Stimulated activated CD4-positive, alpha-beta T cell treated with anti-CD3 and anti-CD28 coated beads, TNF-alpha, amount 100 ng/mL, for 4 hours (primary cell): ENCODE data around the gene ZNF521.

Experiments used
- DNase-seq, 3 experiments: peaks; one replicate each; pipeline ENCODE4 v3.0.0-alpha.2; 2020; ENCODE audit warnings: low read depth in 3 of 3

The ZNF521 gene

DNA sequence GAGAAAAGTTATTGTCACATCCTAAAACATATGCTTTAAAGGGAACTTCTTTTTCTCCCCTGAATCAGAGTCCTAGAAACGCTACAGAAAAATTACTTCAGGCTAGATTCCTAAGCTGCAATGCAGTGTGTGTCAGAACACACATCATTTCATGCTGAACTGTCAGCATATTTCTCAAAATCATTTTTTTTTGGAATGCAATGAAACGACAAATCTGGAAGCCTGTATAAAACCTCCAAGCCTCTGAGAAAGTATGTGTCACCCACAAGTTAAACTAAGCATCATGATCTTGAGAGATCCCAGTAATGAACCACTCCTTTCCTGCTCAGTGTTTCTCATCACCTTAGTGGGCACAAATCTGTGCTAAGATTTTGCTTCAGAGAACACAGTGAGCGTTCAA, 276.2 kb downstream of the ZNF521 start:
- no peak for DNase-seq

DNA sequence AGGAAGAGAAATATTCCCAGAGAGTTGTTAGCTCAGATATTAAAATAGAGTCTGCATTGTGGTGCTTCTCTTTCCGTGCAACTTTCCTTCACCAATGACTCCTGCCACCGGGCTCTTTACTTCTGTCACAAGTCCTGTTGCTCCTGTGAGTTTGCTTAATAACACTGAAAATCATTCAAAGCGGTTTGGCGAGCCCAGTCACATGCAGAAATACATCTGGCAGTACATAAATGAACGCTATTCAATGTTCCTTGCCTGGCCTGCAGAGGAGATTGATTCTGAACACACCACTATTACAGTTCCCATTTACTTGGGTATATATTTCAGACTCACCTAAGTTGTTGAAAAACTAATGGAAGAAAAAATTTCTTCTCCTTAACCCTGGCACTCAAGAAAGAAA, 276.6 kb downstream of the ZNF521 start:
- DNase-seq: no peak

DNA sequence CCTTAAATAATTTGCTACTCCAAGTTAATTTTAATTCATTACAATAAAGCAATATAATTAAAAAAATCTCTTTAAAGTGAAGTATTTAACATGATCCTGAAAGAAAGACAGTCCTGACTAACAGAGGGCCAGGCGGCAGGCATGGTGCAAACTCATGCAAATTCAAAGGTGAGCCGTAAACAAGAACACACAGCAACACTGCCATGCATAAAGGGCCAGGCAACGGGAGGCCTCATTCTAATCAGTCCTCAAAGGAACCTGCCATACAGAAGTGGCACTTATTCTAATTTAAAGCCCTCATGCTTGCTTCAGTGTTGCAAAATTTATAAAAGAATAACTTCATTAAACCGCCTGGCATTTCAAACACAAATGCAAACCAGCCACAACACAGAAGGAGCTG, 277.0 kb downstream of the ZNF521 start:
- DNase-seq: no peak

DNA sequence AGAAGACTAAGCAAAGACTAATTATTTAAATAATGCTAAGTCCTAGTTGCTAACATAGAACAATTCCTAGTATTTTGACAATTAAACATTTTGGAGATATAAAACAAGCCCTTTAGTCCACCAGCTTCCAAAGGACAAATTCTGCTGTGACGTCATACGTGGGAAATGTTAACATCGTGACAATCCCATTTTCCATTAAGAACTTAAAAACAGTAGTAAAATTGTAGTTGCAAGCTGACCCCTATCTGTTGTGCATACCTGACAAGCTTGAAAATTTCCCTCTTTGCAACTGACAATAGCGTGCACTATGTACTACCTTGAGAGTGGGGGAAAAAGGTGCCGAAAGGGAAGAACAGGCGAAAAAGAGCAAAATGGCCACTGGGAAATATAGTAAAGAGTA, 279.8 kb downstream of the ZNF521 start:
- DNase-seq: no peak

DNA sequence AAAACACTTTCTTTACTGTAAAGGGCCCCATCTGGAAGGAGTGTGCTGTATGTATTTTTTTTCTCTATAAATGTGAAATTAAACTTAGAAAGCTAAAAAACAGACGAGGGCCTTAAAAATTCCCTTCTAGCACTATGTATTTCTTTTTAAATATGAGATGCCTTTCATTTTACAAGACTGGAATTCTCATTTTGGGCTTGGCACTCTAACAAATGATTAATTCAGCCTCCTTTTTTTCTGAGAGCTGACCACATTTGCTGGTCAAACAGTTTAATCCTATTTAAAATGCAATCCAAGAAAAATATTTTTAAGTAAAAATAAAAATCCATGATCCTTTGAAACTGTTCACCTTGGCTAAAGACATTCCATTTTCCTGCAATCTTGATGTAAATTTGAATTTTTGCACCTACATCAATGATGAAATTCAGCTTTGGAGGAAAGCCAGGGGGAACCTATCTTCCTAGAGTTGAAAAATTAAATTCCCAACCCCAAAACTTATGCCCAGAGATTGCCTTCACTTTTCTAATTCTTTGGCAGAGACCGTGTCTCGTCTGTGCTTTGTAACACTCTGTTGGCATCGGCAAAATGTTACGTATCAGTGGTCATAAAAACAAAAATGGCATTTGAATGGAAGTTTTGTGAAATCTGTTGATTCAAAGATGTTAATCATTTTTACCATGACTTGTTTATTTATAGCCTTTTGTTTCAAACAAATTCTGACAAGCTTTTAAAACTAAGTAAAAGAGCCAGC, 284.5 kb downstream of the ZNF521 start:
- no peak for DNase-seq

GRCh38 chr18:25066516-25066915, 285.4 kb downstream of the ZNF521 start:
- DNase-seq: no peak

DNA sequence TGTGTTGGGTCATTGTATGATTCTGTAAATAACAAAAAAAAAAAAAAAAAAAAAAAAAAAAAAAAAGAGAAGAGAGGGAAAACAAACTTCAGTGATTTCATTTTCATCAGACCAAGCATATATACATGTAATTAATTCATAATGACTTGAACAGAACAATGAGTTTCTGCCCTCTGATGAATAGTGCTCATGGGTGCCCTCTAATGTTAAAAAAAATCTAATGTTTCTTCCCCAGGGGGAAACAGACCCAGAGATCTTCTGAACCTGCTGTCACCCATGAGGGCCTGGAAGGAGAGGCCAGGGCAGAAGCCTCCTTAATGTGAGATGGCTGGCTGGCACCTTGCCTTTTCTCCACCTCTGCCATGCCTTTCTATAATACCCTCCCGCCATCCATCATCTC, 289.2 kb downstream of the ZNF521 start:
- no peak for DNase-seq

GRCh38 chr18:25061395-25061794, 290.6 kb downstream of the ZNF521 start:
- no peak for DNase-seq

GRCh38 chr18:25058521-25058920, 293.4 kb downstream of the ZNF521 start:
- no peak for DNase-seq

- DNase-seq: no peak
Observed at GRCh38 chr18:25057491-25058050, 294.4 kb downstream of the ZNF521 start.

DNA sequence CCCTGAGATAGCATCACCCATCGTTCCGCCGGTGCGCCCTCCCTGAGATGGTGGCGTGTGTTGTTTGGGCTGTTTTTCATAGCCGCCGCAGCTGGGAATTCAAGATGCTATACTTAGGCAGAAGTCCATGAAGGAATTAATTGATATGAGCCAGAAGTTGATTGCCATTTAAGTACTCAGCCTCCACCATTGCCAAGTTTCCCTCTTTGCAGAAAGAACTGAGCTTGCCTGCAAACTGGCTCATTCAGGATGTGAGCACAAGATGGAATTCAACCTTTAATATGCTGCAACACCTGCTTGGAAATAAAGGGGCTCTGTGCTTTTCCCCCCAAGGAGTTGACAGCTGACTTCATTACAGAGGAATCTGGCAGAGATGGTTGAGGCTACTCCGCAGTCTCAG, 295.5 kb downstream of the ZNF521 start:
- no peak for DNase-seq

DNA sequence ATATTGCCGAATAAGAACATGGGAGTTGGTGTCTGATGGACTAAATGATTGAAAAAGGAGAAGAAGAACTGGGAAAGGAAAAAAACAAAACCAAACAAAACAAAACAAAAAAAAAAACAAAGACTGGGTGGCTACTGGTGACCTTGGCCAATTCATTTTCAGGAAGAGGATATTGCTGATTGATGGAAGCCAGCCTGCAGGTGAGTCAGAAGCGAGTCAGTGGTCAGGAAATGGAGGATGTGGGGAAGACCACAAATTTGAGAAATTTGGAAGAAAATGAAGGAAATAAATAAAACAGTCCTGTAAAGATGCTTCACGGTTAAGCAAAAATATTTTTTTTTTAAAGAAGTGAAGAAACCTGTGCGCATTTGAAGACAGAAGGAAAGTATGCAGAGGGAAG, 296.9 kb downstream of the ZNF521 start:
- no peak for DNase-seq

- DNase-seq: no peak
Observed at GRCh38 chr18:25053466-25053865, 298.5 kb downstream of the ZNF521 start.

DNA sequence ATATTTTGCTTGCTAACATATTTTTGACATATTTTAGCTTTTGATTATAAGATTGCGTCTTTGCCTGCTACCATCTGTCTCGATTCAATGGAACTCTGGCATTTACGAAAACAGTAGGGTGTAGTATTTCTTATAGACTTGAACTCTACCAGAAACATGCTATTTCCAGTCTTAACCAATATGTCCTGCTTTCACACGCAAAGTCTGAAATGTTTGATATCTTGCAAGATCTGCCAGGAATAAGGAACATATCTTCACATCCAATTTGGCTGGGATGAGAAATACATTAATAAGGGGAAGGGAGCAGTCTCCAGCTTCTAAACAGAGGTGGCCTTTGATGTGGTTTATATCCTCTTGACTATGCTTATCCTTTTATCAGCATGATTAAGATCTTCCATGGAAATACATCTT, 299.4 kb downstream of the ZNF521 start:
- DNase-seq: no peak

DNA sequence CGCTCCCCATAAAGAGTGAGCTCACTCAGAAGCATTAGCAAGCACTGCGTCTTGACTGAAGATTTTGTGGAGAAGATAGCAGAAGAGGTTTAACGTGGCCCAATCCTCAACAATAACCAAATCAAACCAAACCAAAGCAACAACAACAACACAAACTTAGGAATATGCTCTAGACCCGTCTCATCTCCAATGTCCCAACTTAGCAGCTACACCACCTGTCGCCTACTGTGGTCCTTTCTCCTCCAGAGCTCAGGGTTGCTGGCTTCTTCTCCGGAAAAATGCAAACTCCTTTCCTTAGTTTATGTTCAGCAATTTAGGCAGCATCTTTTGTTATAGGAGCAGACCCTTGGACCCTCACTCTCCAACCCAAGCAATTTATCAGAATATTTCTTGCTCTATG, 301.4 kb downstream of the ZNF521 start:
- no peak for DNase-seq

- no peak for DNase-seq
Observed at GRCh38 chr18:25047983-25048382, 304.0 kb downstream of the ZNF521 start.

DNA sequence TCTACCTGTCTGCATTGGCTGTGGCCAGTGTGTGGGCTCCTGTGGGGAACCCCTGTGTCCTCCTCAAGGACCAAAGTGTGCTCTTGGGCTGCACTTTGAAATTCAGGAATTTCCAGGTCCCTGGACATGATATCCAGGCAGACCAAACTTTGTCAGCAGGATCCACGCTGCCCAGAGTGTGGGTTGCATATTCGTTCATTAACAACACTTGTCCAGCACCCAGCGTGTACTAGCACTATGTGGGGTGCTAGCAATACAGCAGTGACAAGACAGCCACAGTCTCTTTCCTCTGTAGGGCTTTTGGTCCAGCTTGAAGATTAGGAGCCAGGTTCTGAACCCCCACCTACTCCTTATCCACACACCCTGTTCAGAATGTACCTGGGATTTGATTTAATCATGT, 304.5 kb downstream of the ZNF521 start:
- no peak for DNase-seq

GRCh38 chr18:25044694-25045093, 307.3 kb downstream of the ZNF521 start:
- DNase-seq: no peak

DNA sequence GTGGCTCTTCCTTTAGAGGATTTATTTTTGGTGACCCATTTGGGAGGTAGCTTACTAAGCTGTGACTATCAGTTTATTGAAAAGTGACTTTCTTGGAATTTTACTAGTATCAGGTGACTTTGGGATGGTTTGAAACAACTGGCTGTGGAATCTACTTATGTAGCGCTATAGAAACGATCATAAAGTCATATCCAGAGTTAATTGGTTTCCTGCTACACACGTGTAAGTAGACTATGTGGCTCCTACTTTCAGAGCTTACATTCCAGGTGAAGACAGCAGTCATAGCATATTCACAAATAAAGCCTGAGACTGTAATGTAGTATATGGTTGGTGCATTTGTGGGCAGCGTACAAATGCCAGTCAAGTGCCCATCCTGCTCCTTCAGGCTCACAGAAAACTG, 308.9 kb downstream of the ZNF521 start:
- DNase-seq: no peak

GRCh38 chr18:25042641-25043051, 309.3 kb downstream of the ZNF521 start:
- DNase-seq: no peak

DNA sequence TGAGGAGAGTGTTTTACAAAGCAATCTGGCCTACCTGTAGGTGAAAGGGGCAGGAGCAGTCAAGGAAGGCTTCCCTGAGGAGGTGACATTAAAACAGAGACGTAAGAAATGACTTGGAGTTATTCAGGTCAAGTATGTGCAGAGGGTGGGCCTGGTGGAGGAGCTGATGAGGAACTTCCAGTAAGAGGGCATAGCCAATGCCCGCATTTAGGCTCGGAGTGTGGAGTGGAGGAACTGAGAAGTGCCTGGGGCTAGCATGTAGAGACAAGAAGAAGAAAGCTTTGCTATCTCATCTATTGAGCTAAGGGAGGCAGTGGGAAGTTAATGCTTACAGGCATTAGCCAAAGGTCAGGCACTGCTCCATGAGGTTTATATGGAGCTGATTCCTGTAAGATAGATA, 312.2 kb downstream of the ZNF521 start:
- DNase-seq: no peak

- no peak for DNase-seq
Observed at GRCh38 chr18:25038261-25038660, 313.7 kb downstream of the ZNF521 start.

GRCh38 chr18:25033747-25034471, 318.1 kb downstream of the ZNF521 start:
- DNase-seq: no peak
